Brain microvascular endothelial cell (primary cell): ENCODE results near the gene NR1I3.

ENCODE experiments used
- DNase-seq: peaks from one replicate; pipeline ENCODE4 v3.0.0-alpha.2; 2020
- H3K27ac ChIP-seq: fragments of 250-450 bp; sonication (Bioruptor Pico); 2 replicates; pipeline ENCODE4 v1.5.1; 2020; ENCODE audit warnings: mild to moderate bottlenecking, moderate library complexity
- H3K27me3 ChIP-seq: fragments of 250-450 bp; sonication (Bioruptor Pico); replicated peaks from 2 replicates; pipeline ENCODE4 v1.5.1; 2020; ENCODE audit warnings: mild to moderate bottlenecking
- H3K36me3 ChIP-seq: fragments of 250-450 bp; sonication (Bioruptor Pico); replicated peaks from 2 replicates; pipeline ENCODE4 v1.5.1; 2020; ENCODE audit warnings: mild to moderate bottlenecking
- H3K4me3 ChIP-seq: 2 replicates; pipeline ENCODE4 v1.5.1; 2011; ENCODE audit warnings: low read depth, mild to moderate bottlenecking, control low read depth, low read length, moderate library complexity
- CTCF ChIP-seq: IDR thresholded peaks from 2 replicates; pipeline ENCODE4 v1.5.1; 2011; ENCODE audit warnings: low read depth, mild to moderate bottlenecking, moderate library complexity, low read length, control low read depth, inconsistent platforms; ENCODE audit errors: missing control alignments
- in situ Hi-C: cut with HindIII; loops from 2 replicates; pipeline ENCODE4 v1.10.0; 2017; ENCODE audit warnings: low sequenced_read_pairs, low pct_ligation_motif_present

The NR1I3 gene

GRCh38 chr1:161185282-161185682, 52.7 kb downstream of the NR1I3 start:
- DNase-seq: no peak
- Histone ChIP-seq H3K4me3 (no peak overlapping the region), H3K27ac (no peak overlapping the region), H3K27me3 (no peaks in the 10 kb centered on the region), H3K36me3 (no peaks in the 10 kb centered on the region)
- in situ Hi-C loops: no loop called here
- no peak for TF ChIP-seq CTCF

GRCh38 chr1:161182214-161182613, 55.8 kb downstream of the NR1I3 start:
- no peak overlapping the region for H3K4me3 ChIP-seq
- in situ Hi-C loops: no loop called here
- TF ChIP-seq CTCF: no peak
- DNase-seq: no peak
- H3K27me3 ChIP-seq: no peaks in the 10 kb centered on the region
- H3K27ac ChIP-seq: no peak overlapping the region
- no peaks in the 10 kb centered on the region for H3K36me3 ChIP-seq

GRCh38 chr1:161180639-161181038, 57.4 kb downstream of the NR1I3 start:
- in situ Hi-C loops: no loop called here
- Histone ChIP-seq H3K27ac (no peak overlapping the region), H3K27me3 (no peaks in the 10 kb centered on the region), H3K36me3 (no peaks in the 10 kb centered on the region), H3K4me3 (no peak overlapping the region)
- DNase-seq: no peak
- TF ChIP-seq CTCF: peak; percentile 51

- Histone ChIP-seq H3K36me3 (peaks cover 5% of the 10 kb centered on the region), H3K4me3 (no peak overlapping the region), H3K27me3 (no peaks in the 10 kb centered on the region), H3K27ac (no peak overlapping the region)
- TF ChIP-seq CTCF: no peak
- DNase-seq: no peak
- in situ Hi-C loops: no loop called here
Observed at GRCh38 chr1:161179698-161180097, 58.3 kb downstream of the NR1I3 start.
